Transverse colon (tissue), 4 donors: ENCODE measurements around the gene EBF3. TPM values are rescaled to one million over a fixed set of nuclear protein-coding genes. Genes with fewer than 3 reads are reported as not detected.

Experiments used
- DNase-seq: peaks from one replicate; pipeline ENCODE4 v3.0.0-alpha.2; 2019
- H3K27ac ChIP-seq, 4 donors: fragments of 200-600 bp; sonication (generic); 2 replicates each; pipeline ENCODE4 v1.5.1; 2016 to 2018; ENCODE audit warnings: inconsistent platforms in 4 of 4
- H3K27me3 ChIP-seq: fragments of 200-600 bp; sonication (generic); 2 replicates; pipeline ENCODE4 v1.5.1; 2017; ENCODE audit warnings: inconsistent platforms
- H3K36me3 ChIP-seq, 4 donors: fragments of 200-600 bp; sonication (generic); 2 replicates each; pipeline ENCODE4 v1.5.1; 2017 to 2019; ENCODE audit warnings: inconsistent platforms in 4 of 4
- H3K4me1 ChIP-seq, 4 donors: fragments of 200-600 bp; sonication (generic); 2 replicates each; pipeline ENCODE4 v1.5.1; 2017 to 2020; ENCODE audit warnings: inconsistent platforms in 4 of 4
- H3K4me3 ChIP-seq, 4 donors: fragments of 200-600 bp; sonication (generic); 1 replicate in 1 of 4; 2 replicates in 3 of 4; pipeline versions ENCODE4 v1.5.1 to v1.6.1; 2017 to 2019; ENCODE audit warnings: inconsistent platforms in 4 of 4
- H3K9me3 ChIP-seq, 2 donors: fragments of 200-600 bp; sonication (generic); 2 replicates each; pipeline ENCODE4 v1.5.1; 2017 to 2019; ENCODE audit warnings: inconsistent platforms in 2 of 2
- CTCF ChIP-seq, 5 experiments: fragments of 200-600 bp in 3 of 5; fragments of 450-650 bp in 2 of 5; sonication (generic) in 3 of 5; IDR thresholded peaks; 1 replicate in 2 of 5; 2 replicates in 3 of 5; pipeline ENCODE4 v1.5.1; 2016 to 2017; ENCODE audit warnings: antibody characterized with exemption in 5 of 5, inconsistent platforms in 3 of 5, mild to moderate bottlenecking in 2 of 5, moderate library complexity in 1 of 5
- EP300 ChIP-seq: sonication (generic); formaldehyde crosslinking; IDR thresholded peaks from one replicate; pipeline ENCODE4 v1.6.1; 2017; ENCODE audit warnings: antibody characterized with exemption, low read depth
- POLR2A ChIP-seq: fragments of 450-650 bp; IDR thresholded peaks from one replicate; pipeline ENCODE4 v1.6.1; 2016; ENCODE audit warnings: antibody characterized with exemption, mild to moderate bottlenecking, moderate library complexity
- POLR2AphosphoS5 ChIP-seq, 3 donors: sonication (generic); formaldehyde crosslinking; IDR thresholded peaks; one replicate each; pipeline ENCODE4 v1.6.1; 2016; ENCODE audit warnings: antibody characterized with exemption in 3 of 3
- WGBS, 2 donors: methylation state at CpG; one replicate each; pipeline ENCODE4 v1.1.5; 2018; ENCODE audit warnings: low coverage in 1 of 2; 5-methylcytosine and 5-hydroxymethylcytosine counted together
- in situ Hi-C, 4 donors: fragments of 200-750 bp; cut with MboI; loops; one replicate each; pipeline versions ENCODE4 v1.15.0 to v1.15.1; 2017; ENCODE audit warnings: low sequenced_read_pairs in 3 of 4, low pct_ligation_motif_present in 1 of 4, low pct_unique_long_range_greater_than_20kb in 1 of 4
- intact Hi-C: fragments of 100-400 bp; cut with DNase I; formaldehyde crosslinking; loops from one replicate; pipeline ENCODE4 v1.15.1; 2023; ENCODE audit warnings: low total_unique reads
- total RNA-seq, 4 donors: library from RNA; depleted of rRNA; stranded (reverse); fragments of >200 nt; gene quantifications; one replicate each; pipeline ENCODE4 v1.1.0, GENCODE V29; 2016

Gene EBF3
- total RNA-seq, 4 donors from 2014 or later: 0.37 to 6.6 (median 1.0) TPM

DNA sequence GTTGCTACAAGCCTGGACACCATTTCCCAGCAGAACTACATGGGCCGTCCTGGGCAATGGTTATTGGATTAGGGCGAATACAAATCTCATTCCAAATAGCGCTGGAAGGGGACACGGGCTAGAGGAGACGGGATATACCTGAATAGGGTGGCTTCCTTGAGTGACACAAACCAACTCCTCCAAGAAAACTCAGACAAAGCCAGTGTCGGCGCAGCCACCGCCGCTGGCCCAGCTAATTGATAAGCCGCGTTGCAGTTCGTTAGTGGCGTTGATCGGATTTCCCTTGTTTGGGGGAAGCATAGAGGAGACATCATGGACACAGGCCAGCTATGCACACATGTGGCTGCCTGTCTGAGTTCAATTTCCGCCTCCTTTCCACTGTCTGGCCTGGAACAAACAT, 55.7 kb downstream of the EBF3 start:
- no peaks in the 10 kb centered on the region for H3K4me1 ChIP-seq
- no peak for TF ChIP-seq EP300
- TF ChIP-seq POLR2A: no peak
- no peak for TF ChIP-seq CTCF (IDR thresholded peaks at IDR 0.05)
- TF ChIP-seq POLR2AphosphoS5 (IDR thresholded peaks at IDR 0.05): no peak
- in situ Hi-C loops: no loop called here
- H3K27me3 ChIP-seq: no peaks in the 10 kb centered on the region
- H3K4me3 ChIP-seq: no peak overlapping the region
- no peaks in the 10 kb centered on the region for H3K36me3 ChIP-seq
- no peak overlapping the region for H3K27ac ChIP-seq
- H3K9me3 ChIP-seq: no peaks in the 10 kb centered on the region
- intact Hi-C loops: no loop called here
- DNase-seq: no peak
- WGBS, 2 donors: 94% methylated on average over 15 of the region's 15 CpGs; no CpG with 5 or more reads in 1 of the 2 donors

GRCh38 chr10:129905553-129905952, 58.5 kb downstream of the EBF3 start:
- 83 to 90% methylated on average over 2 to 12 of the region's 12 CpGs for WGBS, 2 donors

DNA sequence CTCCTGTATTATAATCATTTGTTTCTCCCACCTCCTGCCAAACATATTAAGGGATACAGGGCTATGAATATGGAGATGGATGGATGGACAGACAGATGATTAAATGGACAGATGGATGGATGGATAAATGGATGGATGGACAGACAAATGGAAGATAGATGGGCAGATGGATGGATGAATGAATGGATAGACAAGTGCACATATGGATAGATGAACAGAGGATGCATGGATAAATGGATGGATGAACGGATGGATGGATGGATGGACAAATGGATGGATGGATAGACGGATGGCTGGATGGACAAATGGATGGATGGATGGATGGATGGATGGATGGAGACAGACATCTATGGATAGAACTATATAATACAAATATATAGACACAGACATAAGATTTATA, 59.8 kb downstream of the EBF3 start:
- H3K9me3 ChIP-seq: no peaks in the 10 kb centered on the region
- no peak overlapping the region for H3K4me3 ChIP-seq
- H3K4me1 ChIP-seq: no peaks in the 10 kb centered on the region
- TF ChIP-seq POLR2A (no peak), EP300 (no peak), POLR2AphosphoS5 (IDR thresholded peaks at IDR 0.05) (no peak), CTCF (IDR thresholded peaks at IDR 0.05) (no peak)
- peaks cover 9% of the 10 kb centered on the region for H3K27me3 ChIP-seq
- intact Hi-C loops (no loop called here), in situ Hi-C loops (no loop called here)
- H3K36me3 ChIP-seq: no peaks in the 10 kb centered on the region
- H3K27ac ChIP-seq: no peak overlapping the region
- WGBS, 2 donors: 80 to 89% methylated on average over 2 of the region's 2 CpGs
- DNase-seq: no peak

More at GRCh38 chr10:129905553-129905952, 58.5 kb downstream of the EBF3 start:
- DNase-seq: no peak
- Histone ChIP-seq H3K27me3 (no peaks in the 10 kb centered on the region), H3K27ac (no peak overlapping the region), H3K9me3 (no peaks in the 10 kb centered on the region), H3K4me1 (no peaks in the 10 kb centered on the region), H3K36me3 (no peaks in the 10 kb centered on the region), H3K4me3 (no peak overlapping the region)
- in situ Hi-C loops: no loop called here
- intact Hi-C loops: no loop called here
- TF ChIP-seq POLR2AphosphoS5 (IDR thresholded peaks at IDR 0.05): no peak
- no peak for TF ChIP-seq EP300
- no peak for TF ChIP-seq POLR2A
- no peak for TF ChIP-seq CTCF (IDR thresholded peaks at IDR 0.05)

DNA sequence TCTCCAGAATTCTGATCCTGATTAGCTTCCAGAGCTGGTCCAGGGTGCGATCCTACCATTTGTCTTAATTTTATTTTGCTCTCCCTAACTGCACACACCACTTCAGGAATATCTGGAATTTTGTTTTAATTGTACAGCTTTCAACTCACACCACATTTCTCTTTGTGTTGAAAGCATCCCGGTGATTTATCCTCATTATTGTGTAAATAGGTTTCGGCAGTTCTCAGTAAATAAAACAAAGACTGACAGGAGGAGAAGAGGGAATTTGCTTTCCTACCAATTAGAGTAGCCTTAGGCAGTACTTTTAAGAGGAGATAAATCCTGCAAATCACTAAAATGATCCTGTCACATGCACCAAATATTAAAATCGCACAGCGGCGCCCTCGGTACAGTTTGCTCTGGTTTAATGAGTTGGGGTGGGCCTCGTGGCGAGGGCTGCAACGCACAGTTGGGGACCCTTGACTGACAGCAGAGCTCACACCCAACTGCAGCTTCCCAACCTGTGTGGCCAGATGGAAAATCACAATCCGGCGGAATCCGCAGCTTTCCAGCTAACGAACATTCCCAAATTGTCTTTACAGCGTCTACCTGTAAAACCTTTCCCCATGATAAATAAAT, 62.6 kb downstream of the EBF3 start:
- 73 to 74% methylated on average over 9 to 15 of the region's 15 CpGs for WGBS, 2 donors

More for the DNA sequence above, 62.6 kb downstream of the EBF3 start:
- Histone ChIP-seq H3K4me1 (no peaks in the 10 kb centered on the region), H3K27me3 (peaks cover 30% of the 10 kb centered on the region), H3K27ac (no peak overlapping the region), H3K9me3 (no peaks in the 10 kb centered on the region), H3K4me3 (no peak overlapping the region), H3K36me3 (no peaks in the 10 kb centered on the region)
- in situ Hi-C loops: no loop called here
- no peak for TF ChIP-seq POLR2A
- TF ChIP-seq CTCF (IDR thresholded peaks at IDR 0.05): no peak
- no peak for TF ChIP-seq POLR2AphosphoS5 (IDR thresholded peaks at IDR 0.05)
- TF ChIP-seq EP300: no peak
- intact Hi-C loops: no loop called here
- no peak for DNase-seq
